ENCODE data around the gene RCSD1.

DNA sequence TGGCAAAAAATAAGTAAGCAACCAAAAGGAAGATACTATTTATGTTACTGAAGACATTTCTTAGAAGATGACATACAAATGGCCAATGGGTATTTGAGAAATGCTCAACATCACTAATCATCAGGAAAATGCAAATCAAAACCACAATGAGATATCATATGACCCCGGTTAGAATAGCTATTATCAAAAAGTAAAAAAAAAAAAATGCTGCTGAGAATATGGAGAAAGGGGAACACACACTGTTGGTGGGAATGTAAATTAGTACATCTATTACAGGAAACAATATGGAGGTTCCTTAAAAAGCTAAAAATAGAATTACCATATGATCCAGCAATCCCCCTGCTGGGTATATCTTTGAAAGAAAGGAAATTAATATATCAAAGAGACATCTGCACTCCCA is 42.2 kb upstream of the RCSD1 start:
- TF ChIP-seq, protein P1, sequence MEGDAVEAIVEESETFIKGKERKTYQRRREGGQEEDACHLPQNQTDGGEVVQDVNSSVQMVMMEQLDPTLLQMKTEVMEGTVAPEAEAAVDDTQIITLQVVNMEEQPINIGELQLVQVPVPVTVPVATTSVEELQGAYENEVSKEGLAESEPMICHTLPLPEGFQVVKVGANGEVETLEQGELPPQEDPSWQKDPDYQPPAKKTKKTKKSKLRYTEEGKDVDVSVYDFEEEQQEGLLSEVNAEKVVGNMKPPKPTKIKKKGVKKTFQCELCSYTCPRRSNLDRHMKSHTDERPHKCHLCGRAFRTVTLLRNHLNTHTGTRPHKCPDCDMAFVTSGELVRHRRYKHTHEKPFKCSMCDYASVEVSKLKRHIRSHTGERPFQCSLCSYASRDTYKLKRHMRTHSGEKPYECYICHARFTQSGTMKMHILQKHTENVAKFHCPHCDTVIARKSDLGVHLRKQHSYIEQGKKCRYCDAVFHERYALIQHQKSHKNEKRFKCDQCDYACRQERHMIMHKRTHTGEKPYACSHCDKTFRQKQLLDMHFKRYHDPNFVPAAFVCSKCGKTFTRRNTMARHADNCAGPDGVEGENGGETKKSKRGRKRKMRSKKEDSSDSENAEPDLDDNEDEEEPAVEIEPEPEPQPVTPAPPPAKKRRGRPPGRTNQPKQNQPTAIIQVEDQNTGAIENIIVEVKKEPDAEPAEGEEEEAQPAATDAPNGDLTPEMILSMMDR (IDR thresholded peaks at IDR 0.05; ENCODE audit: insufficient read depth, low read depth, low read length), result no peak
- no peak for TF ChIP-seq EZH2 (IDR thresholded peaks at IDR 0.05; ENCODE audit: insufficient read depth, low read length)

Data from astrocyte (in vitro differentiated cells and primary cell).